Aorta (tissue), 5 donors: ENCODE measurements around the gene SLC2A4RG. TPM values are rescaled to one million over a fixed set of nuclear protein-coding genes. Genes with fewer than 3 reads are reported as not detected.

Experiments
- ATAC-seq: fragments of 200-7000 bp; cut with Tn5 transposase; one replicate; pipeline ENCODE4 v1.9.1; 2022; ENCODE audit warnings: moderate library complexity; ENCODE audit not compliant: low FRiP score
- DNase-seq, 2 donors: peaks; one replicate each; pipeline ENCODE4 v3.0.0-alpha.2; 2020
- H3K27ac ChIP-seq, 2 donors: one replicate each; pipeline ENCODE4 v1.5.1; 2013; ENCODE audit warnings: low read length in 2 of 2, mild to moderate bottlenecking in 2 of 2, moderate library complexity in 2 of 2, control low read depth in 1 of 2, inconsistent platforms in 1 of 2, low read depth in 1 of 2
- H3K27me3 ChIP-seq, 2 donors: one replicate each; pipeline ENCODE4 v1.6.1; 2013; ENCODE audit warnings: control low read depth in 1 of 2, low read length in 1 of 2, mild to moderate bottlenecking in 1 of 2, moderate library complexity in 1 of 2; ENCODE audit not compliant: insufficient read depth in 2 of 2, control insufficient read depth in 1 of 2
- H3K36me3 ChIP-seq, 2 donors: one replicate each; pipeline ENCODE4 v1.6.1; 2013; ENCODE audit warnings: control low read depth in 1 of 2, low read length in 1 of 2, mild to moderate bottlenecking in 1 of 2; ENCODE audit not compliant: insufficient read depth in 2 of 2, control insufficient read depth in 1 of 2
- H3K4me1 ChIP-seq, 2 donors: one replicate each; pipeline ENCODE4 v1.6.1; 2013; ENCODE audit warnings: low read length in 2 of 2, control low read depth in 1 of 2, mild to moderate bottlenecking in 1 of 2, moderate library complexity in 1 of 2; ENCODE audit not compliant: insufficient read depth in 2 of 2, control insufficient read depth in 1 of 2
- H3K4me3 ChIP-seq, 2 donors: one replicate each; pipeline ENCODE4 v1.5.1; 2013; ENCODE audit warnings: low read length in 2 of 2, control low read depth in 1 of 2, mild to moderate bottlenecking in 1 of 2
- H3K9me3 ChIP-seq: one replicate; pipeline ENCODE4 v1.6.1; 2013; ENCODE audit warnings: mild to moderate bottlenecking, low read length; ENCODE audit not compliant: control insufficient read depth
- WGBS, 2 donors: extraction: QIAGEN DNeasy Blood & Tissue Kit; methylation state at CpG; one replicate each; pipeline ENCODE4 v1.1.7; 2013; 5-methylcytosine and 5-hydroxymethylcytosine counted together
- intact Hi-C, 2 donors: fragments of 100-400 bp; cut with DNase I; formaldehyde crosslinking; loops; one replicate each; pipeline versions ENCODE4 v1.14.2 to v1.15.0; 2022
- polyA plus RNA-seq, 2 donors: library from polyadenylated mRNA; stranded (reverse); fragments of 200-250 nt; gene quantifications; one replicate each; pipeline ENCODE4 v1.2.3, GENCODE V29; 2013
- total RNA-seq, 2 donors: library from RNA; stranded (reverse); fragmentation: NEBNext Ultra II Directional; extraction: Animal tissue kit (Norgen Biotek cat#: 25700); gene quantifications; one replicate each; pipeline ENCODE4 v1.2.1, GENCODE V29; 2021
- donor health status: healthy with polysubstance abuse.
- donor health status: Bipolar disorder and iron deficiency.
- donor health status: DM: no; HTN: no; CAD: no.
- donor health status: DM: no; HTN: no; CAD: no.
- donor health status: DM: yes; HTN: yes; CAD: no.

Gene SLC2A4RG
- total and polyA plus RNA-seq, 4 donors = 24.7 to 86.7 (median 61.2) TPM

DNA sequence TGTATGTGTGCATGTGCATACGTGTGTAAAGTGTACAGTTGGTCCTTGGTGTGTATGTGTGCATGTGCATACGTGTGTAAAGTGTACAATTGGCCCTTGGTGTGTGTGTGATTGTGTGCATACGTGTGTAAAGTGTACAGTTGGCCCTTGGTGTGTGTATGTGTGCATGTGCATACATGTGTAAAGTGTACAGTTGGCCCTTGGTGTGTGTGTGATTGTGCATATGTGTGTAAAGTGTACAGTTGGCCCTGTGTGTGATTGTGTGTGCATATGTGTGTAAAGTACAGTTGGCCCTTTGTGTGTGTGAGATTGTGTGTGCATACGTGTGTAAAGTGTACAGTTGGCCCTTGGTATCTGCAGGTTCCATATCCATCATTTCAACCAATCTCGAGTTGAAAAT, 8.2 kb upstream of the SLC2A4RG start:
- H3K27me3 ChIP-seq = no peaks in the 10 kb centered on the region
- ATAC-seq = no peak
- WGBS, 2 donors = 58 to 78% methylated on average over 4 to 5 of the region's 5 CpGs
- no peak for DNase-seq
- no peak overlapping the region for H3K4me3 ChIP-seq
- intact Hi-C loops = no loop called here
- no peaks in the 10 kb centered on the region for H3K4me1 ChIP-seq
- no peaks in the 10 kb centered on the region for H3K36me3 ChIP-seq
- no peak overlapping the region for H3K27ac ChIP-seq
- no peaks in the 10 kb centered on the region for H3K9me3 ChIP-seq

DNA sequence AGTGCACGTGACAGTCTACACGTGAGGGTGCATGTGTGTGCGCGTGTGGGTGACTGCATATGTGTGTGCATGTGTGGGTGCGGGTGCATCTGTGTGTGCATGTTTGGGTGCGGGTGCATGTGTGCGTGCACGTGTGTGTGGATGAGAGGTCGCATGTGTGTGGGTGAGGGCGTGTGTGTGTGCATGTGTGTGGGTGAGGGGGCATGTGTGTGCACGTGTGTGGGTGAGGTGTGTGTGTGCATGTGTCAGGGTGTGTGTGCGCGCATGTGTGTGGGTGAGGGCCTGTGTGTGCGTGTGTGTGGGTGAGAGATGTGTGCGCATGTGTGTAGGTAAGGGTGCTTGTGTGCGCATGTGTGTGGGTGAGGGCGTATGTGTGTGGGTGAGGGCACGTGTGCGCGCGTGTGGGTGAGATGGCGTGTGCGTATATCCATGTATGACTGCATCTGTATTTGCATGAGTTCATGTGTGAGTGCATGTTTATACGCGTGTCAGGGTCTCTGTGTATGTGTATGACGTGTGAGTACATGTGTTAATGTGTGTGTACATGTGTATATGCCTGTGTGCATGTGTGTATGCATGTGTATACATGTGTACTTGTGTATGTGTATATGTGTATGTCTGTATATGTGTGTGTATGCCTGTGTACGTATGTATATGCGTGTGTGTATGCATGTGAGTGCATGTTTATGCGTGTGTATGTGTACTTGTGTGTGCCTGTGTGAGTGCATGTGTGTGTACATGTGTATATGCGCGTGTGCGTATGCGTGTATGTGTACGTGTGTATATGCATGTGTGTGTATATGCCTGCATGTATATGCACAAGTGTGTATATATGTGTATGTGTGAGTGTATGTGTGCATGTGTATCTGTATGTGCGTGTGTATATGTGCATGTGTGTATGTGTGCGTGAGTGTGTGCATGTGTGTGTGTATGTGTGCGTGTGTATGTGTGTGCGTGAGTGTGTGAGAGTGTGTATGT, 7.2 kb upstream of the SLC2A4RG start:
- ATAC-seq = no peak
- Histone ChIP-seq H3K27me3 (no peaks in the 10 kb centered on the region), H3K9me3 (no peaks in the 10 kb centered on the region), H3K36me3 (no peaks in the 10 kb centered on the region), H3K4me1 (no peaks in the 10 kb centered on the region), H3K27ac (no peak overlapping the region), H3K4me3 (no peak overlapping the region)
- 86 to 88% methylated on average over 37 to 38 of the region's 38 CpGs for WGBS, 2 donors
- intact Hi-C loops = no loop called here
- no peak for DNase-seq

- WGBS, 2 donors = 92% methylated on average over 13 of the region's 13 CpGs
- Histone ChIP-seq H3K27me3 (no peaks in the 10 kb centered on the region), H3K9me3 (no peaks in the 10 kb centered on the region), H3K4me3 (no peak overlapping the region), H3K36me3 (no peaks in the 10 kb centered on the region), H3K4me1 (no peaks in the 10 kb centered on the region), H3K27ac (no peak overlapping the region)
- no peak for DNase-seq
- no peak for ATAC-seq
- intact Hi-C loops = no loop called here
Measured at GRCh38 chr20:63733117-63733516, 6.5 kb upstream of the SLC2A4RG start.

- H3K9me3 ChIP-seq = no peaks in the 10 kb centered on the region
- intact Hi-C loops = no loop called here
- H3K4me1 ChIP-seq = no peaks in the 10 kb centered on the region
- no peak for DNase-seq
- no peak for ATAC-seq
- H3K27ac ChIP-seq = no peak overlapping the region
- no peak overlapping the region for H3K4me3 ChIP-seq
- no peaks in the 10 kb centered on the region for H3K36me3 ChIP-seq
- H3K27me3 ChIP-seq = no peaks in the 10 kb centered on the region
- 93% methylated on average over 18 of the region's 18 CpGs for WGBS, 2 donors
Measured at GRCh38 chr20:63733579-63734081, 5.9 kb upstream of the SLC2A4RG start.

- Histone ChIP-seq H3K4me1 (no peaks in the 10 kb centered on the region), H3K4me3 (no peak overlapping the region), H3K27ac (no peak overlapping the region), H3K36me3 (no peaks in the 10 kb centered on the region), H3K9me3 (no peaks in the 10 kb centered on the region), H3K27me3 (no peaks in the 10 kb centered on the region)
- intact Hi-C loops = no loop called here
- ATAC-seq (no peak), DNase-seq (no peak)
- 90 to 92% methylated on average over 25 of the region's 25 CpGs for WGBS, 2 donors
Measured at GRCh38 chr20:63734111-63734945, 5.2 kb upstream of the SLC2A4RG start.

DNA sequence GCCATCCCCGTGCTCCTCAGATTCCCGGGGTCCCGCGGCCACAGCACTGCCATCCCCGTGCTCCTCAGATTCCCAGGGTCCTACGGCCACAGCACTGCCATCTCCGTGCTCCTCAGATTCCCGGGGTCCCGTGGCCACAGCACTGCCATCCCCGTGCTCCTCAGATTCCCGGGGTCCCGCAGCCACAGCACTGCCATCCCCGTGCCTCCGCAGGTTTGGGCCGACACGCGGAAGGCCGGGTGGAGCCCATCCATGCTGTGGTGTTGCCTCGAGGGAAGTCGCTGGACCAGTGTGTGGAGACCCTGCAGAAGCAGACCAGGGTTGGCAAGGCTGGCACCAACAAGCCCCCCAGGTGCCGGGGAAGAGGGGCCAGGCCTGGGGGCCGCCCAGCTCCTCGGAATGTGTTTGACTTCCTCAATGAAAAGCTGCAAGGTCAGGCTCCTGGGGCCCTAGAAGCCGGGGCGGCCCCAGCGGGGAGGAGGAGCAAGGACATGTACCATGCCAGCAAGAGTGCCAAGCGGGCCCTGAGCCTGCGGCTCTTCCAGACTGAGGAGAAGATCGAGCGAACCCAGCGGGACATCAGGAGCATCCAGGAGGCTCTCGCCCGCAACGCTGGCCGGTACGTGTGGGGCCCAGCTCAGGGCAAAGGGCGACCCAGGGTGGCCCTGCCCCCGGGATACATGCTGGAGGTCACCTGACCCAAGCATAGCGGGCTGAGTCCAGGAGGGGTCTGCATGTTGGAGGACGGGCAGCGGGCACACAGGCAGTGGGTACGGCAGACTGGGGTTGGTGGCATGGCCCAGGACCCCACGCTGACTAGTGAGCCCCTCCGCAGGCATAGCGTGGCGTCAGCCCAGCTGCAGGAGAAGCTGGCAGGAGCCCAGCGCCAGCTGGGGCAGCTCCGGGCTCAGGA, 4.4 kb upstream of the SLC2A4RG start:
- WGBS, 2 donors = 92% methylated on average over 44 to 48 of the region's 48 CpGs
- DNase-seq (peak; percentile 54 to 67), ATAC-seq (no peak)

DNA sequence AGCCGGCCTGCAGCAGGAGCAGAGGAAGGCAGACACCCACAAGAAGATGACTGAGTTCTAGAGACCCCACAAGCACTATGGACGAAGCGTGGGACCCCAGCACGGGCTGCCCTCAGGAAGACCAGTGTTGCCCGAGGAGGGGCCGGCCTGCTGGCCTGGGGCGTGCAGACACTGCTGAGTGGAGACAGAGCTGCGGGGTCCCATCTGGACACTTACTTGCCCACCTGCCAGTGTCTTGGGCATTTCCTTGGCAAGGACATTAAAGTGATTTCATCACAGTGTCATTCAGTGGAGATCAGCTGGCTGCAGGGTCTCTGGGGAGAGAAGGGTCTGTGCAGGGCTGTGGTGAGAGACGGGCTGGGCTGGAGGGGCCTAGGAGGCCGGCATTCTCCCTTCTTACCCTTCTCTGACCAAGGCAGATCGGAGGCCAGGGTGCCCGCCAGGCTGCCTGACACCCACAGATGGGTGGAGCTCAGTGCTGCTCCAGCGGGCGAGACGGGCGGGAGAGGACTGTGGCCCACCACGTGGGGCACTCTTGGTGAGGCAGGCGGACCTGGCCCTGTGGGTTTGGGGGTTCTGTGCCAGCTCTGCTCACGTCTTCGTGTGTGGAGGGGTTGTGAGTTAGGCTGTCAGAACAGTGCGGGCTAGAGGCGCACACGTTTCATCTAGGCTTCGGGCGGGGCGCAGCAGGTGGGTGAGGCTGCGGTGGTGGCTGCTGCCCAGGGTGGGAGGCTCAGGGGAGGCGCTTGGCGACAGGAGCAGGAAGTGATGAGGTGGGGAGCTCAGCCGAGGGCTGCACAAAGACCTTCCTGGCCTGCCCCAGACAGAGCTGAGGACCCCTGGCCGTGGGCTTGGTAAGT, 3.5 kb upstream of the SLC2A4RG start, which contains the start of gene LIME1:
Gene LIME1 (plus strand): TSS at position 806 of the 860 bp plus-strand sequence. CDS start 886 bp downstream, outside the sequence.
- intact Hi-C loops = no loop called here
- H3K4me3 ChIP-seq = no peak within 1 kb of the TSS
- H3K4me1 ChIP-seq = no peaks in the 10 kb centered on the region
- H3K36me3 ChIP-seq = no peaks in the 10 kb centered on the region
- 84 to 86% methylated on average over 31 of the region's 31 CpGs for WGBS, 2 donors
- H3K27ac ChIP-seq = no peak within 1 kb of the TSS
- DNase-seq = peak; percentile 63 to 80
- no peaks in the 10 kb centered on the region for H3K27me3 ChIP-seq
- no peak for ATAC-seq
- no peaks in the 10 kb centered on the region for H3K9me3 ChIP-seq

More for the DNA sequence above, 4.4 kb upstream of the SLC2A4RG start:
- Histone ChIP-seq H3K4me1 (no peaks in the 10 kb centered on the region), H3K36me3 (no peaks in the 10 kb centered on the region), H3K9me3 (no peaks in the 10 kb centered on the region), H3K27ac (no peak overlapping the region), H3K27me3 (no peaks in the 10 kb centered on the region), H3K4me3 (no peak overlapping the region)
- intact Hi-C loops = no loop called here
